Natural killer cell treated with Interleukin-12 subunit alpha and Interleukin-12 subunit beta and Interleukin-15 and Interleukin-18, amount 100 ng/mL, for 72 hours (primary cell): ENCODE measurements around the gene DDX4. TPM values are rescaled to one million over a fixed set of nuclear protein-coding genes. Genes with fewer than 3 reads are reported as not detected.

Experiments used
- ATAC-seq, 2 donors: fragments of 150-1000 bp; cut with Tn5 transposase in 1 of 2; sonication (Bioruptor Pico), chemical (Tn5 transposase) in 1 of 2; 2 replicates each; pipeline ENCODE4 v1.10.0; 2021
- DNase-seq: peaks from one replicate; pipeline ENCODE4 v3.0.0; 2022; ENCODE audit warnings: low spot score
- H3K27ac Mint-ChIP-seq, 2 donors: 1 replicate in 1 of 2; 2 replicates in 1 of 2; pipeline ENCODE4 v1.8.0; 2022; ENCODE audit warnings: mixed read lengths in 2 of 2, mild to moderate bottlenecking in 1 of 2, moderate library complexity in 1 of 2
- H3K27me3 Mint-ChIP-seq, 2 donors: 1 replicate in 1 of 2; 2 replicates in 1 of 2; pipeline ENCODE4 v1.8.0; 2022; ENCODE audit warnings: mixed read lengths in 2 of 2
- H3K36me3 Mint-ChIP-seq: one replicate; pipeline ENCODE4 v1.8.0; 2022; ENCODE audit warnings: mixed read lengths
- H3K4me1 Mint-ChIP-seq, 2 donors: 1 replicate in 1 of 2; 2 replicates in 1 of 2; pipeline ENCODE4 v1.8.0; 2022; ENCODE audit warnings: low read depth in 2 of 2, mixed read lengths in 2 of 2, mild to moderate bottlenecking in 1 of 2
- H3K4me3 Mint-ChIP-seq: one replicate; pipeline ENCODE4 v1.8.0; 2022; ENCODE audit warnings: mixed read lengths
- H3K9me3 Mint-ChIP-seq: 2 replicates; pipeline ENCODE4 v1.8.0; 2022; ENCODE audit warnings: mixed read lengths
- total RNA-seq, 2 donors: library from RNA; stranded (reverse); gene quantifications; one replicate each; pipeline ENCODE4 v1.2.3, GENCODE V29; 2022

Gene DDX4
- total RNA-seq, 2 donors from 2014 or later, result not detected

DNA sequence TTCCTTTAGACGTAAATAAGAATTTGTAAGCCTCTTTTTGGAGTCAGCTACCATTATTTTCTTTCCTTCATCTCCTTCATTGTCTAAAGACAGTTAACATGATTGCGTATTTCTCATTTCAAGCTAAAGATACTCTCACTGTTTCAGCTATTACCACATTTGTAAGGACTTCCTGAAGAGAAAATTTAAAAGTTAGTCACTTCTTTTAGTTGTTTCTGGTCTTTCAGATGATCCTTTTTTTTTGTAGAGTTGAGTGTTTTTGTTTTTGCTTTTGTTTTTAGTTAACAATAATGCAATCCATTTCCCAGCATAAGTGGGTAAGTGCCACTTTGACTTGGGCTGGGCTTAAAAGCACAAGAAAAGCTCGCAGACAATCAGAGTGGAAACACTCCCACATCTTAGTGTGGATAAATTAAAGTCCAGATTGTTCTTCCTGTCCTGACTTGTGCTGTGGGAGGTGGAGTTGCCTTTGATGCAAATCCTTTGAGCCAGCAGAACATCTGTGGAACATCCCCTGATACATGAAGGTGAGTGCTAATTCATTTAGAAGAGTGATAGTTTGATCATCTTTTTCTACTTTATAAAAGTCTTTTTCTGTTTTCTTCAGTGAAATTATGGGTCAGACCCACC lies 115.3 kb downstream of the DDX4 start:
- Mint-ChIP-seq H3K27ac (peak overlapping the region; percentile 34 to 57), H3K4me3 (peak overlapping the region; percentile 38), H3K9me3 (no peaks in the 10 kb centered on the region), H3K36me3 (no peaks in the 10 kb centered on the region), H3K4me1 (peaks cover 45 to 52% of the 10 kb centered on the region in 2 donors), H3K27me3 (peaks cover 26 to 34% of the 10 kb centered on the region in 2 donors)
- ATAC-seq (peak in 1 of 2 donors; percentile 41), DNase-seq (no peak)

DNA sequence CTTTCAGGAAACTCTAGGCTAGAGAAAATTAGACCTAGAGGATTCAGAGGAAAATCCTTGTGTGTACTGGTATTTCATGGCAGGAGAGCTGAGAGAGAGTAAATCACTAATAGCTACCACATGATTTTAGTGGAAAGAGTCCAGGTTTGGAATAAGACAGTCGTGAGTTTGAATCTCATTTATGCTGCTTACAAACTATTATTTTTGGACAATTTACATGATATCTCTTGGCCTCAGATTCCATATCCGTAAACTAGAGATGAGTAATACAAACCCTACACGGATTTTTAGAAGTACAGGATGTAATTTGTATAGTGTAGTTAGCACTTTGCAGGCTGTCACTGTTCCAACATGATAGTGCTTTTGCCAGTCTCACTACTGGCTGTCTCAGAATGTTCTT lies 116.0 kb downstream of the DDX4 start:
- Mint-ChIP-seq H3K27me3 (peaks cover 29 to 38% of the 10 kb centered on the region in 2 donors), H3K27ac (peak overlapping the region in 1 of 2 donors; percentile 57), H3K4me1 (peaks cover 45 to 48% of the 10 kb centered on the region in 2 donors), H3K36me3 (no peaks in the 10 kb centered on the region), H3K4me3 (peak overlapping the region; percentile 38), H3K9me3 (no peaks in the 10 kb centered on the region)
- ATAC-seq (no peak), DNase-seq (no peak)

DNA sequence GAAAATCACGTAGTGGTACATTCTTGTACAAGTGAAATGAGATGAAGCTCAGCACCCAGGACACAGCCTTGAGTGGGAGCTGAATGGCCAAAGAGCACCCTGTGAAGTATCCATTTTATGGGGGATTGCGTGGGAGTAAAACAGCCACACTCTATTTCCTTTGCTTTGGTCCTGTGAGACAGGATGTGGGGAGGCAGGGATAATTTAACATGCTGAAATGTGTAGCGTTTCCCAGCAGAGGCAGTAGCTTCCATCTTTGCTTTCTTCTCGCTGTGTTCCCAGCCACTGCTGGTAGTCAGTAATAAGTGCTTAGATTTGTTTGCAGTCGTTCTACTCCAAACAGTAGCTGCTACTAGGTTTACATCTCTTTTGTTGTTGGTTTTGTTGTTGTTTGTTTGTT lies 117.6 kb downstream of the DDX4 start:
- Mint-ChIP-seq H3K27me3 (peaks cover 21 to 26% of the 10 kb centered on the region in 2 donors), H3K4me3 (peak overlapping the region; percentile 65), H3K4me1 (peaks cover 38 to 42% of the 10 kb centered on the region in 2 donors), H3K9me3 (no peaks in the 10 kb centered on the region), H3K27ac (peak overlapping the region; percentile 75 to 88), H3K36me3 (no peaks in the 10 kb centered on the region)
- ATAC-seq, result peak; percentile 17 to 43
- DNase-seq, result no peak

DNA sequence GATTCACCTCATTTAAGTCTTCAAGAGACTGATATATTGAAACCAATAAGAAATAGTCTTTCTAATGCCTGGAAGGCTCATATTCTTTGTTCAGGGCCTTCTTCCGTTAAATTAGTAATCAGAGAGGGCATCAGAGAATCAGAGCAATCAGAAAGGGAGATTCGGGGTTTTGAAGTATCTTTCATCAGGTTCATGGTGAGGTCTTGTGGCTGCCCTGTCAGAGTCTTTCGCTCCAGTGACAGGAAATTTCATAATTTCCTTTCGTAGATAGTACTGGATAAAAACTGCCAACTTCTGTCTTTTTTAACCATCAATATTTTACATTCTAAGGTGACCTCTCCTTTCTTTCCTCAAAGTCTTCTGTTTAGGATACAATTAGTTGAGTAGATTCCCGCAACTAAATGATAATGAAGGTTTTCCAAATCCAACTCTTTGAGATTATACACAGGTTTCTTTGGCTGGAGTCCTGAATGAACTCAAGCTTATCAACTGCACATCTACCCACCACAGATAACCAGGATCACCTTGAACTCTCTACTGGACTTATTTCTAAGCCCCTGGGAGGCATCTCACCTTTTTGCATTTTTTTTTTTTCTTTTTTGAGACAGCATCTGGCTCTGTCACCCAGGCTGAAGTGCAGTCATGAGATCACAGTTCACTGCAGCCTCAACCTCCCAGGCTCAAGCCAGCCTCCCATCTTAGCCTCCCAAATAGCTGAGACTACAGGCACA lies 118.8 kb downstream of the DDX4 start:
- ATAC-seq, result peak; percentile 85
- no peak for DNase-seq
- H3K27ac Mint-ChIP-seq, result peak overlapping the region; percentile 75 to 88
- H3K4me1 Mint-ChIP-seq, result peaks cover 36 to 38% of the 10 kb centered on the region in 2 donors
- no peaks in the 10 kb centered on the region for H3K9me3 Mint-ChIP-seq
- H3K36me3 Mint-ChIP-seq, result no peaks in the 10 kb centered on the region
- H3K4me3 Mint-ChIP-seq, result peak overlapping the region; percentile 65
- peaks cover 18 to 21% of the 10 kb centered on the region in 2 donors for H3K27me3 Mint-ChIP-seq

DNA sequence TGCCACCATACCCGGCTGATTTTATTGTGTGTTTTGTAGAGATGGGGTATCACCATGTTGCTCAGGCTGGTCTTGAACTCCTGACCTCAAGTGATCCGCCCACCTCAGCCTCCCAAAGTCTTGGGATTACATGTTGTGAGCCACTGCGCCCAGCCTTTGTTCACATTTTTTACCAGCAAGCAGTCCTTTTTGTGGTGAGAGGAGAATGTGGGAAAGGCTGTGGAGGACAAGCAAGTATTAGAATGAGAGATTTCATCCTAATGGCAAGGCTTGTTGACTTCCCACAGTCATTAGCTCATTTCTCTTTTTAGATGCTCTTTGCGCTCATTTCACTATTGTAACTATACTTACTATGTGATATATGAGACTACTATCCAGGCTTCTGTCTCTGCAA lies 119.4 kb downstream of the DDX4 start:
- H3K4me1 Mint-ChIP-seq, result peaks cover 35 to 36% of the 10 kb centered on the region in 2 donors
- H3K36me3 Mint-ChIP-seq, result no peaks in the 10 kb centered on the region
- peak overlapping the region; percentile 75 to 88 for H3K27ac Mint-ChIP-seq
- ATAC-seq, result no peak
- H3K27me3 Mint-ChIP-seq, result peaks cover 17 to 19% of the 10 kb centered on the region in 2 donors
- no peak for DNase-seq
- H3K9me3 Mint-ChIP-seq, result no peaks in the 10 kb centered on the region
- H3K4me3 Mint-ChIP-seq, result peak overlapping the region; percentile 65

DNA sequence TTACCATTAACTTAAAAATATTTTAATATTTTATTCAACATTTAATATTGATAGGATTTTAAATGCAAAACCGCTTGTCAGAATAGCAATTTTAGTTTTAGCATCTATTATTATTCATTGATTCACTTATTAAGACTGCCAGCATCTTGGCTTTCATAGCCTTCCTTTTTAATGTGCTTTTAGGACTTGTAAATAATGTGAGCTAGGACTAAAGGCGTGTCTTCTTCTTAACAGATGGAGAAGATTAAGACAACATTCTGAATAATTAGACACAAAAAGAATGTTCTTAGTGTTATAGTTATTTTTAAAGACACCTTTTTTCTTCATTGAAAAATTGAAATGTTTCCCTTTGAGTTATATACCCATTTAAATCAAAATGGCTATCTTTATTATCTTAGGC lies 120.2 kb downstream of the DDX4 start:
- peaks cover 17 to 19% of the 10 kb centered on the region in 2 donors for H3K27me3 Mint-ChIP-seq
- no peak overlapping the region for H3K4me3 Mint-ChIP-seq
- no peak for ATAC-seq
- DNase-seq, result no peak
- no peaks in the 10 kb centered on the region for H3K9me3 Mint-ChIP-seq
- H3K4me1 Mint-ChIP-seq, result peaks cover 29% of the 10 kb centered on the region in 2 donors
- no peaks in the 10 kb centered on the region for H3K36me3 Mint-ChIP-seq
- peak overlapping the region in 1 of 2 donors; percentile 88 for H3K27ac Mint-ChIP-seq

DNA sequence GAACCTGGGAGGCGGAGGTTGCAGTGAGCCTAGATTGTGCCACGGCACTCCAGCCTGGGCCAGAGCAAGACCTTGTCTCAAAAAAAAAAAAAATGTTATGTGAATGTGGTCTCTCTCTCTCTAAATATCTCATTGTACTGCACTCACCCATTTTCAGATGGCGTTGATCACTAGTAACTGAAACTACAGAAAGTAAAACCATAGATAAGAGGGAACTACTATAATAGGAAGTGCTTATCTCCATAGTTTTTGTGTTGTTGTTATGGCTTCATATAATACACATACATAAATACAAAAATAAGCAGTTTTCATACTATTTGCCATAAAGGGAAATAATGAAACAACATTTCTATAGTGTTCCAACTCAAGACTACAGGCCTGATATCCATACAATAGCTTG lies 122.4 kb downstream of the DDX4 start:
- Mint-ChIP-seq H3K27ac (no peak overlapping the region), H3K4me1 (peaks cover 23 to 26% of the 10 kb centered on the region in 2 donors), H3K27me3 (peaks cover 15 to 19% of the 10 kb centered on the region in 2 donors), H3K9me3 (no peaks in the 10 kb centered on the region), H3K36me3 (no peaks in the 10 kb centered on the region), H3K4me3 (no peak overlapping the region)
- ATAC-seq (no peak), DNase-seq (no peak)

DNA sequence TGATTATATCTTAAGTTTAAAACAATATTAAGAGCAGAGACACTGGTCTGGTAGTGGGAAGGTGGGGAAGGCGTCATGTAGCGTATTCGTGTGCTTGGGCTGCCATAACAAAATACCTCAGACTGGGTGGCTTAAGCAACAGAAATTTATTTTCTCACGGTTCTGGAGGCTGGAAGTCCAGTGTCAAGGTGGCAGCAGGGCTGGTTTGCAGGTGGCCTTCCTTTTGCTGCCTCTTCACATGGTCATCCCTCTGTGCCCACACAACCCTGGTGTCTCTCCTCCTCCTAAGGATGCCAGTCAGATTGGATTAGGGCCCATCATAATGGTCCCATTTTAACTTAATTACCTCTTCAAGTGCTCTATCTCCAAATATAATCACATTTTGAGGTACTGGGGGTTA lies 122.8 kb downstream of the DDX4 start:
- Mint-ChIP-seq H3K4me3 (no peak overlapping the region), H3K36me3 (no peaks in the 10 kb centered on the region), H3K9me3 (no peaks in the 10 kb centered on the region), H3K27me3 (peaks cover 12 to 19% of the 10 kb centered on the region in 2 donors), H3K27ac (no peak overlapping the region), H3K4me1 (peaks cover 18 to 22% of the 10 kb centered on the region in 2 donors)
- no peak for ATAC-seq
- DNase-seq, result no peak

DNA sequence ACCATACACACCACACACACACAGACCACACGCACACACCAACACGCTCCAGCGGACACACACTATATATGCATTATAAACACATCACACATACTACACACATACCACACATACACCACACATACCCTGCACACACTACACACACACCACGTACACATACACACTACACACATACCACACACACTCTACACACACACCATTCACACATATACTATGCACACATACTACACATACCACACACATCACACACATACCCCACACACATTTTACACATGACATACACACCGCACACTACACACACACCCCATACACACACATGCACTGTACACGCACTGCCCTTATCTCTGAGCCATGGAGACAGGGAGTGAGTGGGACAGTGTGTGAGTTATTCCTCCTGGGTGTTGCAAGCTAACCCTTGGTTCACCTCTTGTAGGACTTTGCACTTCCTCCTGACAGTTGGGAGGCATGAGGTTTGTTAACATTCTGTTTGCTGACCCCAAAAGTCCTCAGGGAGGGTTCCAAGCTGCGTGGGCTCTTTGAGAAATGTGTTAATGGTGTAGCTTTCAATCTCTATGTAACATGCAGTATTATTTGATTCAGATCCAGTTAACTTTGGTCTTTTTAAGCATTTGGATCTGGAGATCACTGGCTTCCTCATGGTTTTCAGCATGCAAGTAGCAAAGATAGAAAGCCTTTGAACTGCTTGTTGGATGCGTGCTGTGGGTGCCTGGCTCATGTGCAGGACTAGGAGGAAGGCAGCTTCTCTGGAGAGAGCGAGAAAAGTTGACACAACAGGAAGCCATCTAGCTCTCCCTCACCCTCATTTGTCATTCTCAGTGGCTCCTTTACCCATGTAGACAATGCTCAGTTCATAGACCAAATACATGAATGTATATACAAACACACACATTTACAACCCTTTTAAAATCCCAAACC lies 127.0 kb downstream of the DDX4 start:
- DNase-seq (no peak), ATAC-seq (peak; percentile 18 to 21)
- peaks cover 4 to 7% of the 10 kb centered on the region in 2 donors for H3K27me3 Mint-ChIP-seq
- no peak overlapping the region for H3K4me3 Mint-ChIP-seq
- no peaks in the 10 kb centered on the region for H3K4me1 Mint-ChIP-seq
- H3K9me3 Mint-ChIP-seq, result no peaks in the 10 kb centered on the region
- H3K36me3 Mint-ChIP-seq, result no peaks in the 10 kb centered on the region
- H3K27ac Mint-ChIP-seq, result no peak overlapping the region

DNA sequence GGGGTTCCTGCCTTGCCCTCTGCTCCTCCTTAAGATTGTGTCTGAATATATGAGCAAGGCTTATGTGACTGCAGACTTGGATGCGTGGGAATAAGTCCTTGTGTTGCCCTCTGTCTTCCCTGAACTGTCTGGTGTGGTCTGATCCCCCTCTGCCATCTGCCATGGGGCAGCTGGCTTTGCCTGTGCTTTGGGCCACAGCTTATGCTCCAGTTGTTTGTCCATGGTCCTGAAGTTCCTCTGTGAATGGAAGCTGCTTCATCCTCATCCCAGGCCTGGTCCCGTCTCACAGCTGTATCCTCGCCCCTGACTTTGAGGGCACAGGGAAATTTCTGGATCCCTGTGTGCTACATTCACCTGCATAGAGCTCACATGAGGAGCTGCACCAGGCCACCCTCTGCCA lies 128.0 kb downstream of the DDX4 start:
- H3K4me3 Mint-ChIP-seq, result no peak overlapping the region
- no peaks in the 10 kb centered on the region for H3K4me1 Mint-ChIP-seq
- H3K36me3 Mint-ChIP-seq, result no peaks in the 10 kb centered on the region
- ATAC-seq, result no peak
- peaks cover 4 to 7% of the 10 kb centered on the region in 2 donors for H3K27me3 Mint-ChIP-seq
- H3K9me3 Mint-ChIP-seq, result no peaks in the 10 kb centered on the region
- DNase-seq, result no peak
- H3K27ac Mint-ChIP-seq, result no peak overlapping the region

DNA sequence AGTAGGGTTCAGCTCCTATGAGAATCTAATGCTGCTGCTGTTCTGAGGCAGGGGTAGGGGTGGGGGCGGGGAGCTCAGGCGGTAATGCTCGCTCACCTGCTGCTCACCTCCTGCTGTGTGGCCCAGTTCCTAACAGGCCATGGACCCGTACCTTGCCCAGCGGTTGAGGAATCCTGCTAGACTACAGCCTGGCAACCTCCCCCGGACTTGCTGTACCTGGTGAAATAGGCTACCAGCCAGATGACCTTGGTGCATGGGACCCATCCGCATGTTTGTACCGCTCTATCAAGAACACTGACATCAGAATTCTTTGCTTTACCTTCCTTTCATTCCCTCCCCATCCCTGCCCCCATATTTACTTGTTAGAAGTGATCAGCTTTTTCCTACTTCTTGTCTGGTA lies 128.6 kb downstream of the DDX4 start:
- no peak overlapping the region for H3K27ac Mint-ChIP-seq
- no peak overlapping the region for H3K4me3 Mint-ChIP-seq
- DNase-seq (no peak), ATAC-seq (no peak)
- no peaks in the 10 kb centered on the region for H3K4me1 Mint-ChIP-seq
- H3K36me3 Mint-ChIP-seq, result no peaks in the 10 kb centered on the region
- no peaks in the 10 kb centered on the region for H3K9me3 Mint-ChIP-seq
- H3K27me3 Mint-ChIP-seq, result peaks cover 3 to 5% of the 10 kb centered on the region in 2 donors
